NAMALWA (cell line): Measurements from ENCODE around the gene CHD3.
A peak's percentile ranks its signal among the peaks of the same experiment; 100 is the strongest.

Experiments used
- DNase-seq: peaks from one replicate; pipeline ENCODE4 v3.0.0-alpha.2; 2015; ENCODE audit warnings: low spot score

The CHD3 gene

GRCh38 chr17:7888184-7888920, at the start of gene CHD3:
TSS of gene CHD3 (plus strand) at chr17:7888789. CDS start at chr17:7889001, 212 bp downstream.
- no peak for DNase-seq

GRCh38 chr17:7839190-7839875, 49.3 kb upstream of the CHD3 start:
- DNase-seq: no peak

GRCh38 chr17:7839876-7840261, 48.7 kb upstream of the CHD3 start:
- peak; percentile 66 for DNase-seq

- no peak for DNase-seq
These were observed 48.1 kb upstream of the CHD3 start for GRCh38 chr17:7840441-7840840.

GRCh38 chr17:7840875-7841274, 47.7 kb upstream of the CHD3 start:
- peak; percentile 25 for DNase-seq

- DNase-seq: peak; percentile 78
These were observed 47.1 kb upstream of the CHD3 start for GRCh38 chr17:7841396-7841914.

GRCh38 chr17:7841915-7842379, 46.6 kb upstream of the CHD3 start:
- peak; percentile 83 for DNase-seq

GRCh38 chr17:7842380-7843256, 46.0 kb upstream of the CHD3 start:
- peak; percentile 77 for DNase-seq

GRCh38 chr17:7843257-7843535, 45.4 kb upstream of the CHD3 start:
- no peak for DNase-seq

GRCh38 chr17:7843536-7844291, 44.9 kb upstream of the CHD3 start:
- DNase-seq: peak; percentile 83

- DNase-seq: peak; percentile 90
These were observed 44.1 kb upstream of the CHD3 start for GRCh38 chr17:7844292-7845154.

GRCh38 chr17:7845359-7846062, 43.1 kb upstream of the CHD3 start:
- no peak for DNase-seq

GRCh38 chr17:7846063-7846735, 42.4 kb upstream of the CHD3 start:
- DNase-seq: no peak

GRCh38 chr17:7846765-7847661, 41.6 kb upstream of the CHD3 start:
- DNase-seq: no peak

GRCh38 chr17:7848131-7848579, 40.4 kb upstream of the CHD3 start:
- no peak for DNase-seq

GRCh38 chr17:7848739-7849129, 39.9 kb upstream of the CHD3 start:
- no peak for DNase-seq

- DNase-seq: no peak
These were observed 39.3 kb upstream of the CHD3 start for GRCh38 chr17:7849130-7849750.
